ENCODE measurements around the gene PRKRA. TPM values are rescaled to one million over a fixed set of nuclear protein-coding genes. Genes with fewer than 3 reads are reported as not detected.

Gene PRKRA
- total and polyA plus RNA-seq, 9 of the 15 experiments (the other 6 are each of a cell fraction or from before 2014, with no cell fraction given): 14.1 to 78.1 (median 52.3) TPM

GRCh38 chr2:178413472-178414265 lies 37.3 kb downstream of the PRKRA start (continued):
- TF ChIP-seq ATF3 (IDR thresholded peaks at IDR 0.05) (peak; percentile 86), ATF3 (CRISPR knock-in tag; conservative IDR thresholded peaks at IDR 0.05) (peak; percentile 61), TBP (optimal IDR thresholded peaks at IDR 0.05; ENCODE audit: low read depth, low read length) (no peak), TARDBP (IDR thresholded peaks at IDR 0.05) (no peak), HMG20B (CRISPR knock-in tag; IDR thresholded peaks at IDR 0.05) (no peak), XRCC5 (IDR thresholded peaks at IDR 0.05; ENCODE audit: low read depth, low read length) (no peak; the same call in 1 of the 2 replicates), SUPT5H (IDR thresholded peaks at IDR 0.05) (peak; percentile 70), PKNOX1 (IDR thresholded peaks at IDR 0.05) (no peak; the same call in 1 of the 2 replicates), KLF13 (tag; IDR thresholded peaks at IDR 0.05; ENCODE audit: borderline replicate concordance, low read depth) (0 out of 2 replicates have a peak, but pooled peaks have one; percentile 17), ZHX1 (conservative IDR thresholded peaks at IDR 0.05; ENCODE audit: low read length) (peak; percentile 17; the same call in 1 of the 2 replicates), ZBTB12 (CRISPR knock-in tag; IDR thresholded peaks at IDR 0.05) (peak; percentile 83), NR2C1 (IDR thresholded peaks at IDR 0.05) (no peak), NR2C1 (tag; IDR thresholded peaks at IDR 0.05) (peak; percentile 36; the same call in 1 of the 2 replicates), ZBTB11 (CRISPR knock-in tag; IDR thresholded peaks at IDR 0.05) (peak in 1 of 3 experiments; percentile 53; a peak in 1 of 6 replicates), GMEB1 (CRISPR knock-in tag; IDR thresholded peaks at IDR 0.05) (no peak)

Data from K562 (cell line).